Trophoblast cell (in vitro differentiated cells and primary cell): ENCODE measurements around the gene OSM.
A peak's percentile ranks its signal among the peaks of the same experiment; 100 is the strongest.

Experiments
- DNase-seq, 2 donors: peaks; one replicate each; pipeline ENCODE4 v3.0.0-alpha.2; 2016
- H2AFZ ChIP-seq: 2 replicates; pipeline ENCODE4 v1.6.1; 2013; ENCODE audit warnings: low read length, moderate library complexity, mild to moderate bottlenecking; ENCODE audit not compliant: insufficient read depth, poor library complexity
- H2AK5ac ChIP-seq: 2 replicates; pipeline ENCODE4 v1.6.1; 2013; ENCODE audit warnings: mild to moderate bottlenecking, low read length
- H2BK120ac ChIP-seq: 2 replicates; pipeline ENCODE4 v1.6.1; 2013; ENCODE audit warnings: low read length, mild to moderate bottlenecking, moderate library complexity; ENCODE audit not compliant: insufficient read depth, poor library complexity
- H2BK12ac ChIP-seq: 2 replicates; pipeline ENCODE4 v1.6.1; 2013; ENCODE audit warnings: mild to moderate bottlenecking, low read length, moderate library complexity
- H2BK5ac ChIP-seq: 2 replicates; pipeline ENCODE4 v1.6.1; 2013; ENCODE audit warnings: low read length, low read depth, moderate library complexity, mild to moderate bottlenecking; ENCODE audit not compliant: poor library complexity
- H3K14ac ChIP-seq: 2 replicates; pipeline ENCODE4 v1.6.1; 2013; ENCODE audit warnings: mild to moderate bottlenecking, low read length
- H3K18ac ChIP-seq: 2 replicates; pipeline ENCODE4 v1.6.1; 2013; ENCODE audit warnings: mild to moderate bottlenecking, low read length
- H3K23ac ChIP-seq: 2 replicates; pipeline ENCODE4 v1.6.1; 2013; ENCODE audit warnings: low read length
- H3K27ac ChIP-seq: 2 replicates; pipeline ENCODE4 v1.5.1; 2013; ENCODE audit warnings: low read depth, mild to moderate bottlenecking, inconsistent platforms, low read length, moderate library complexity
- H3K27me3 ChIP-seq: 2 replicates; pipeline ENCODE4 v1.6.1; 2013; ENCODE audit warnings: inconsistent platforms, mild to moderate bottlenecking, low read length, moderate library complexity; ENCODE audit not compliant: insufficient read depth
- H3K36me3 ChIP-seq, 2 experiments: 1 replicate in 1 of 2; 2 replicates in 1 of 2; pipeline ENCODE4 v1.6.1; 2013; ENCODE audit warnings: low read length in 2 of 2, mild to moderate bottlenecking in 2 of 2, moderate library complexity in 1 of 2; ENCODE audit not compliant: insufficient read depth in 2 of 2, control insufficient read depth in 1 of 2
- H3K4ac ChIP-seq: 2 replicates; pipeline ENCODE4 v1.6.1; 2013; ENCODE audit warnings: low read depth, mild to moderate bottlenecking, low read length, moderate library complexity
- H3K4me1 ChIP-seq, 2 experiments: 1 replicate in 1 of 2; 2 replicates in 1 of 2; pipeline ENCODE4 v1.6.1; 2013; ENCODE audit warnings: low read length in 2 of 2, mild to moderate bottlenecking in 2 of 2, moderate library complexity in 1 of 2; ENCODE audit not compliant: insufficient read depth in 2 of 2, control insufficient read depth in 1 of 2
- H3K4me2 ChIP-seq: 2 replicates; pipeline ENCODE4 v1.6.1; 2013; ENCODE audit warnings: inconsistent platforms, mild to moderate bottlenecking, low read length, moderate library complexity
- H3K4me3 ChIP-seq: 2 replicates; pipeline ENCODE4 v1.5.1; 2013; ENCODE audit warnings: mild to moderate bottlenecking, low read depth, low read length, inconsistent platforms
- H3K79me1 ChIP-seq: one replicate; pipeline ENCODE4 v1.6.1; 2013; ENCODE audit warnings: low read length
- H3K79me2 ChIP-seq: 2 replicates; pipeline ENCODE4 v1.6.1; 2013; ENCODE audit warnings: low read length, mild to moderate bottlenecking; ENCODE audit not compliant: control insufficient read depth, insufficient read depth, poor library complexity
- H3K9ac ChIP-seq: 2 replicates; pipeline ENCODE4 v1.6.1; 2013; ENCODE audit warnings: mild to moderate bottlenecking, low read length
- H3K9me3 ChIP-seq: 2 replicates; pipeline ENCODE4 v1.6.1; 2013; ENCODE audit warnings: low read depth, mild to moderate bottlenecking, control low read depth, inconsistent platforms, low read length; ENCODE audit not compliant: insufficient read depth
- H4K12ac ChIP-seq: 2 replicates; pipeline ENCODE4 v1.6.1; 2013; ENCODE audit warnings: low read depth, mild to moderate bottlenecking, low read length, moderate library complexity
- H4K8ac ChIP-seq: 2 replicates; pipeline ENCODE4 v1.6.1; 2013; ENCODE audit warnings: low read depth, mild to moderate bottlenecking, low read length, moderate library complexity
- H4K91ac ChIP-seq: one replicate; pipeline ENCODE4 v1.6.1; 2013; ENCODE audit warnings: low read depth, mild to moderate bottlenecking, low read length, moderate library complexity
- WGBS: extraction: QIAGEN DNeasy Blood & Tissue Kit; methylation state at CpG from one replicate; pipeline ENCODE4 v1.1.7; 2013; ENCODE audit warnings: missing lambda C conversion rate; ENCODE audit not compliant: insufficient read length, insufficient coverage; ENCODE audit errors: extremely low coverage; 5-methylcytosine and 5-hydroxymethylcytosine counted together

OSM gene

GRCh38 chr22:30214703-30215407, 51.8 kb downstream of the OSM start:
- no peak overlapping the region for H3K4ac ChIP-seq

GRCh38 chr22:30212996-30213441, 53.6 kb downstream of the OSM start:
- no peaks in the 10 kb centered on the region for H3K27me3 ChIP-seq
- H3K27ac ChIP-seq, result no peak overlapping the region
- no peak overlapping the region for H2BK12ac ChIP-seq
- no peak overlapping the region for H4K8ac ChIP-seq
- no peaks in the 10 kb centered on the region for H3K79me2 ChIP-seq
- peak overlapping the region; percentile 6 for H3K14ac ChIP-seq
- no peaks in the 10 kb centered on the region for H3K36me3 ChIP-seq
- no peak overlapping the region for H4K91ac ChIP-seq
- H3K4me1 ChIP-seq, result peaks cover 18 to 19% of the 10 kb centered on the region in 2 experiments
- H3K18ac ChIP-seq, result no peak overlapping the region
- H3K9me3 ChIP-seq, result no peaks in the 10 kb centered on the region
- no peak overlapping the region for H3K4me3 ChIP-seq
- H3K4ac ChIP-seq, result no peak overlapping the region
- H2BK120ac ChIP-seq, result no peak overlapping the region
- H2BK5ac ChIP-seq, result no peak overlapping the region
- H2AK5ac ChIP-seq, result no peak overlapping the region
- H3K4me2 ChIP-seq, result no peak overlapping the region
- peaks cover 7% of the 10 kb centered on the region for H3K79me1 ChIP-seq
- peak; percentile 6 to 17 for DNase-seq
- H4K12ac ChIP-seq, result no peak overlapping the region
- H3K23ac ChIP-seq, result no peak overlapping the region
- H3K9ac ChIP-seq, result no peak overlapping the region
- WGBS, result no CpG with 5 or more reads among the region's 8 CpGs
- H2AFZ ChIP-seq, result no peak overlapping the region

More at GRCh38 chr22:30214703-30215407, 51.8 kb downstream of the OSM start:
- H3K18ac ChIP-seq, result no peak overlapping the region
- H3K4me1 ChIP-seq, result peaks cover 11 to 12% of the 10 kb centered on the region in 2 experiments
- no peak overlapping the region for H4K12ac ChIP-seq
- WGBS, result no CpG with 5 or more reads among the region's 12 CpGs
- no peak for DNase-seq
- H3K79me2 ChIP-seq, result no peaks in the 10 kb centered on the region
- no peak overlapping the region for H2AK5ac ChIP-seq
- no peak overlapping the region for H4K8ac ChIP-seq
- peaks cover 5% of the 10 kb centered on the region for H3K79me1 ChIP-seq
- no peak overlapping the region for H3K27ac ChIP-seq
- H2BK12ac ChIP-seq, result no peak overlapping the region
- H3K36me3 ChIP-seq, result no peaks in the 10 kb centered on the region
- H2AFZ ChIP-seq, result no peak overlapping the region
- H3K4me2 ChIP-seq, result no peak overlapping the region
- no peak overlapping the region for H3K23ac ChIP-seq
- H3K27me3 ChIP-seq, result no peaks in the 10 kb centered on the region
- no peak overlapping the region for H3K4me3 ChIP-seq
- H2BK120ac ChIP-seq, result no peak overlapping the region
- H2BK5ac ChIP-seq, result no peak overlapping the region
- H3K14ac ChIP-seq, result no peak overlapping the region
- no peak overlapping the region for H3K9ac ChIP-seq
- H4K91ac ChIP-seq, result no peak overlapping the region
- H3K9me3 ChIP-seq, result no peaks in the 10 kb centered on the region
